DND-41 (cell line): Measurements from ENCODE around the gene SHB.

Experiments
- CTCF ChIP-seq: IDR thresholded peaks from 2 replicates; pipeline ENCODE4 v1.5.1; 2012; ENCODE audit warnings: borderline replicate concordance, low read length, moderate library complexity, mild to moderate bottlenecking; ENCODE audit not compliant: poor library complexity, severe bottlenecking; ENCODE audit errors: extremely low read depth
- EZH2 ChIP-seq: IDR thresholded peaks from 3 replicates; pipeline ENCODE4 v1.6.1; 2012; ENCODE audit warnings: borderline replicate concordance, low read depth, mild to moderate bottlenecking, moderate library complexity, low read length, inconsistent platforms; ENCODE audit not compliant: severe bottlenecking

- TF ChIP-seq CTCF (no peak), EZH2 (no peak)
Measured at GRCh38 chr9:37923118-37923795, 145.8 kb downstream of the SHB start.
